HEK293 (cell line): ENCODE measurements around the gene ALDH16A1.

ENCODE experiments used
- GFI1B ChIP-seq: fragments of 450-650 bp; formaldehyde crosslinking; IDR thresholded peaks from 2 replicates; pipeline ENCODE4 v1.5.1; 2016; ENCODE audit warnings: missing biosample characterization, missing genetic modification characterization
- KLF17 ChIP-seq: fragments of 450-650 bp; formaldehyde crosslinking; IDR thresholded peaks from 2 replicates; pipeline ENCODE4 v1.5.1; 2016; ENCODE audit warnings: missing biosample characterization, missing genetic modification characterization
- PRDM2 ChIP-seq: fragments of 450-650 bp; formaldehyde crosslinking; IDR thresholded peaks from 2 replicates; pipeline ENCODE4 v1.5.1; 2016; ENCODE audit warnings: missing biosample characterization, missing genetic modification characterization, borderline replicate concordance
- PRDM4 ChIP-seq: fragments of 450-650 bp; formaldehyde crosslinking; IDR thresholded peaks from 2 replicates; pipeline ENCODE4 v1.5.1; 2017; ENCODE audit warnings: missing biosample characterization, missing genetic modification characterization
- TCF7L2 ChIP-seq: IDR thresholded peaks from 2 replicates; pipeline ENCODE4 v1.6.1; 2011; ENCODE audit warnings: low read depth, mild to moderate bottlenecking, inconsistent platforms, low read length, moderate library complexity, borderline replicate concordance
- ZBTB10 ChIP-seq: fragments of 450-650 bp; formaldehyde crosslinking; IDR thresholded peaks from 2 replicates; pipeline ENCODE4 v1.5.1; 2016; ENCODE audit warnings: missing biosample characterization, missing genetic modification characterization
- ZBTB21 ChIP-seq: fragments of 450-650 bp; formaldehyde crosslinking; IDR thresholded peaks from 2 replicates; pipeline ENCODE4 v1.5.1; 2017; ENCODE audit warnings: missing biosample characterization, missing genetic modification characterization
- ZBTB8A ChIP-seq: fragments of 450-650 bp; formaldehyde crosslinking; IDR thresholded peaks from 2 replicates; pipeline ENCODE4 v1.5.1; 2016; ENCODE audit warnings: missing biosample characterization, missing genetic modification characterization
- ZNF140 ChIP-seq: fragments of 450-650 bp; formaldehyde crosslinking; IDR thresholded peaks from 2 replicates; pipeline ENCODE4 v1.5.1; 2016; ENCODE audit warnings: missing biosample characterization, missing genetic modification characterization
- ZNF148 ChIP-seq: fragments of 450-650 bp; formaldehyde crosslinking; IDR thresholded peaks from 2 replicates; pipeline ENCODE4 v1.5.0; 2017; ENCODE audit warnings: missing biosample characterization, missing genetic modification characterization, borderline replicate concordance
- ZNF394 ChIP-seq: fragments of 450-650 bp; formaldehyde crosslinking; IDR thresholded peaks from 2 replicates; pipeline ENCODE4 v1.5.1; 2016; ENCODE audit warnings: missing biosample characterization, missing genetic modification characterization, mild to moderate bottlenecking, moderate library complexity, borderline replicate concordance
- ZNF473 ChIP-seq: fragments of 450-650 bp; formaldehyde crosslinking; IDR thresholded peaks from 2 replicates; pipeline ENCODE4 v1.5.1; 2017; ENCODE audit warnings: missing biosample characterization, missing genetic modification characterization
- ZNF48 ChIP-seq: fragments of 450-650 bp; formaldehyde crosslinking; IDR thresholded peaks from 2 replicates; pipeline ENCODE4 v1.5.1; 2016; ENCODE audit warnings: missing biosample characterization, missing genetic modification characterization
- ZNF777 ChIP-seq: fragments of 450-650 bp; formaldehyde crosslinking; IDR thresholded peaks from 2 replicates; pipeline ENCODE4 v1.5.1; 2017; ENCODE audit warnings: missing biosample characterization, missing genetic modification characterization, borderline replicate concordance
- ZSCAN23 ChIP-seq: fragments of 450-650 bp; formaldehyde crosslinking; IDR thresholded peaks from 2 replicates; pipeline ENCODE4 v1.5.1; 2016; ENCODE audit warnings: missing biosample characterization, missing genetic modification characterization
- TF ChIP-seq, protein P1 (sequence below): fragments of 450-650 bp; formaldehyde crosslinking; IDR thresholded peaks from 2 replicates; pipeline ENCODE4 v1.5.1; 2016; ENCODE audit warnings: missing biosample characterization, missing genetic modification characterization
- TF ChIP-seq, protein P2 (sequence below): fragments of 450-650 bp; IDR thresholded peaks from 2 replicates; pipeline ENCODE4 v1.5.1; 2018; ENCODE audit warnings: missing biosample characterization, missing genetic modification characterization
- TF ChIP-seq, protein P3 (sequence below): fragments of 450-650 bp; formaldehyde crosslinking; IDR thresholded peaks from 2 replicates; pipeline ENCODE4 v1.5.1; 2016; ENCODE audit warnings: missing biosample characterization, missing genetic modification characterization

ALDH16A1 gene

DNA sequence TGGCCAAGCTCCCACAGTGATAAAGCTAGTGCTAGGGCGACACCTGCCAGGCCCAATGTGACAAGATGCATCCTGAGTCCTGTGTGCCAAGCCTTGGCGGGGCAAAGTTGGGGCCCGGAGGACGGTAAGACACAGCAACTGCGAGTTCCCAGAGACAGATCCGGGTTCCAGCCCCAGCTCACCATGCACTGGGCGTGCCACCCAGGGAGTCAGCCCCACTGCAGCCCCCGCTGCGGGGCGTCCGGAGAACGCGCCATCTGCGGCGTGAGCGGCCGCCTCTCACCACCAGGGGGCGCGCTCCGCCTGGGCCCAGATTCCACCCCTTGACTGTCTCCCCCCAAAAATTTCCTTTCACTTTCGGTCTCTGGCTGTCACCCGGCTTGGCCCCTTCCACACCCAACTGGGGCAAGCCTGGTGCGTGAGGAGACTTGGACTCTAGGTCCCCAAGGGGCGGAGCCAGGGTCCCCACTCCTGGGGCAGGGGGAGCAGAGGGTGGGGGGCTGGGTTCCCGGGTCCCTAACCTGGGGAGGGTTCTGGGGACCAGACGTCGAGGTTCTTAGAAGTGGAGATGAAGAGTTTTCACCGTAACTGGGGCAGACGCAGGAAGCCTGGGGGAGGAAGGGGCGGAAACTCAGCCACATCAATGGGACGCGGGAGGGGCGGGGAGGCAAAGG lies 21.0 kb downstream of the ALDH16A1 start, which contains the start of gene FLT3LG (continued):
- TF ChIP-seq PRDM2 (no peak), ZNF473 (tag by site-specific recombination) (no peak), TCF7L2 (no peak), ZNF48 (tag by site-specific recombination) (no peak), ZBTB8A (peak; percentile 86), ZNF777 (tag by site-specific recombination) (peak; percentile 71; the same call in 1 of the 2 replicates), ZNF140 (tag by site-specific recombination) (no peak), ZNF394 (tag by site-specific recombination) (no peak), PRDM4 (tag by site-specific recombination) (no peak), ZSCAN23 (tag by site-specific recombination) (no peak), ZBTB10 (tag by site-specific recombination) (peak; percentile 96), ZBTB21 (tag by site-specific recombination) (no peak), GFI1B (no peak), ZNF148 (tag by site-specific recombination) (no peak), KLF17 (tag by site-specific recombination) (no peak)
- TF ChIP-seq, protein P1, sequence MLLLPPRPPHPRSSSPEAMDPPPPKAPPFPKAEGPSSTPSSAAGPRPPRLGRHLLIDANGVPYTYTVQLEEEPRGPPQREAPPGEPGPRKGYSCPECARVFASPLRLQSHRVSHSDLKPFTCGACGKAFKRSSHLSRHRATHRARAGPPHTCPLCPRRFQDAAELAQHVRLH (tag by site-specific recombination): no peak; the same call in 1 of the 2 replicates
- TF ChIP-seq, protein P2, sequence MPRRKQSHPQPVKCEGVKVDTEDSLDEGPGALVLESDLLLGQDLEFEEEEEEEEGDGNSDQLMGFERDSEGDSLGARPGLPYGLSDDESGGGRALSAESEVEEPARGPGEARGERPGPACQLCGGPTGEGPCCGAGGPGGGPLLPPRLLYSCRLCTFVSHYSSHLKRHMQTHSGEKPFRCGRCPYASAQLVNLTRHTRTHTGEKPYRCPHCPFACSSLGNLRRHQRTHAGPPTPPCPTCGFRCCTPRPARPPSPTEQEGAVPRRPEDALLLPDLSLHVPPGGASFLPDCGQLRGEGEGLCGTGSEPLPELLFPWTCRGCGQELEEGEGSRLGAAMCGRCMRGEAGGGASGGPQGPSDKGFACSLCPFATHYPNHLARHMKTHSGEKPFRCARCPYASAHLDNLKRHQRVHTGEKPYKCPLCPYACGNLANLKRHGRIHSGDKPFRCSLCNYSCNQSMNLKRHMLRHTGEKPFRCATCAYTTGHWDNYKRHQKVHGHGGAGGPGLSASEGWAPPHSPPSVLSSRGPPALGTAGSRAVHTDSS (tag by site-specific recombination): no peak
- TF ChIP-seq, protein P3, sequence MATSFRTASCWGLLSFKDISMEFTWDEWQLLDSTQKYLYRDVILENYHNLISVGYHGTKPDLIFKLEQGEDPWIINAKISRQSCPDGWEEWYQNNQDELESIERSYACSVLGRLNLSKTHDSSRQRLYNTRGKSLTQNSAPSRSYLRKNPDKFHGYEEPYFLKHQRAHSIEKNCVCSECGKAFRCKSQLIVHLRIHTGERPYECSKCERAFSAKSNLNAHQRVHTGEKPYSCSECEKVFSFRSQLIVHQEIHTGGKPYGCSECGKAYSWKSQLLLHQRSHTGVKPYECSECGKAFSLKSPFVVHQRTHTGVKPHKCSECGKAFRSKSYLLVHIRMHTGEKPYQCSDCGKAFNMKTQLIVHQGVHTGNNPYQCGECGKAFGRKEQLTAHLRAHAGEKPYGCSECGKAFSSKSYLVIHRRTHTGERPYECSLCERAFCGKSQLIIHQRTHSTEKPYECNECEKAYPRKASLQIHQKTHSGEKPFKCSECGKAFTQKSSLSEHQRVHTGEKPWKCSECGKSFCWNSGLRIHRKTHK (tag by site-specific recombination): no peak
